ENCODE data around the gene RANGAP1. TPM values are rescaled to one million over a fixed set of nuclear protein-coding genes. Genes with fewer than 3 reads are reported as not detected.

Gene RANGAP1
- total and polyA plus RNA-seq, 2 of the 13 experiments (the other 11 are each of a cell fraction or from before 2014, with no cell fraction given): 51.8 to 83.9 TPM

DNA sequence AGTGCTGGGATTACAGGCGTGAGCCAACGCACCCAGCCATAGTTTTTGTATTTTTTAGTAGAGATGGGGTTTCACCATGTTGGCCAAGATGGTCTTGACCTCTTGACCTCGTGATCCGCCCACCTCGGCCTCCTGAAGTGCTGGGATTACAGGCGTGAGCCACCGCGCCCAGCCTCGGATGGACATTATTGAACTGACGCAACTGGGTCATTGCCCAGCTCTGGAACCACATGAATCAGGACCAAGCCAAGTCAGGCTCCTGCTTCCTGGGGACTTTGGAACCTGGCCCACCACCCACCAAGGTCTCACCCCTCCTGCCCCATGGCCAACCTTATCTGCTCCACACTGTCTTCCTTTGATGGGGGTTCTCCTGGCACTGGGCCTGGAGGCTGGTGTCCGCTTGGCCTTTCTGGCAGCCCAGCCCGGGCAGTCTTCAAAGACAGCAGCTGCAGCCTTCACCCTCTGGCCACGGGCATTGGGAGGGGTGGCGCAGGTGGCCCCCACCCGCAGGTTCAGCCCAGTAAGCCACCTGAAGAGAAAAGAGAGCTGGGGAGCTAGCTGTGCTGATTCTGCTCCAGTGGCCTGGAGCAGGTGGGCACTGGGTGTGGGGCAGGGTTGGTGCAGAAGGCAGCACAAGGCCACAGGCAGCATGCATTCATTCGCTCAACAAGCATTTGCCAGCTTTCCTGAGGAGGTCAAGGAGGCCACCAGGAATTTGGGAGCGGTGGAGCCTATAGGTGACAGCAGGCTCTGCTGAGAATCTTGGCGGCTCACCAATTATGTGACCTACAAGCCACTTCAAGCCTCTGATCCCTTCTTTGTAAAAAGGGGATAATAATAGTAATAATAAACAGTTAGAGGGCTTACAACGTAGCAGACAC is 50.9 kb downstream of the RANGAP1 start (continued):
- TF ChIP-seq, protein P1, sequence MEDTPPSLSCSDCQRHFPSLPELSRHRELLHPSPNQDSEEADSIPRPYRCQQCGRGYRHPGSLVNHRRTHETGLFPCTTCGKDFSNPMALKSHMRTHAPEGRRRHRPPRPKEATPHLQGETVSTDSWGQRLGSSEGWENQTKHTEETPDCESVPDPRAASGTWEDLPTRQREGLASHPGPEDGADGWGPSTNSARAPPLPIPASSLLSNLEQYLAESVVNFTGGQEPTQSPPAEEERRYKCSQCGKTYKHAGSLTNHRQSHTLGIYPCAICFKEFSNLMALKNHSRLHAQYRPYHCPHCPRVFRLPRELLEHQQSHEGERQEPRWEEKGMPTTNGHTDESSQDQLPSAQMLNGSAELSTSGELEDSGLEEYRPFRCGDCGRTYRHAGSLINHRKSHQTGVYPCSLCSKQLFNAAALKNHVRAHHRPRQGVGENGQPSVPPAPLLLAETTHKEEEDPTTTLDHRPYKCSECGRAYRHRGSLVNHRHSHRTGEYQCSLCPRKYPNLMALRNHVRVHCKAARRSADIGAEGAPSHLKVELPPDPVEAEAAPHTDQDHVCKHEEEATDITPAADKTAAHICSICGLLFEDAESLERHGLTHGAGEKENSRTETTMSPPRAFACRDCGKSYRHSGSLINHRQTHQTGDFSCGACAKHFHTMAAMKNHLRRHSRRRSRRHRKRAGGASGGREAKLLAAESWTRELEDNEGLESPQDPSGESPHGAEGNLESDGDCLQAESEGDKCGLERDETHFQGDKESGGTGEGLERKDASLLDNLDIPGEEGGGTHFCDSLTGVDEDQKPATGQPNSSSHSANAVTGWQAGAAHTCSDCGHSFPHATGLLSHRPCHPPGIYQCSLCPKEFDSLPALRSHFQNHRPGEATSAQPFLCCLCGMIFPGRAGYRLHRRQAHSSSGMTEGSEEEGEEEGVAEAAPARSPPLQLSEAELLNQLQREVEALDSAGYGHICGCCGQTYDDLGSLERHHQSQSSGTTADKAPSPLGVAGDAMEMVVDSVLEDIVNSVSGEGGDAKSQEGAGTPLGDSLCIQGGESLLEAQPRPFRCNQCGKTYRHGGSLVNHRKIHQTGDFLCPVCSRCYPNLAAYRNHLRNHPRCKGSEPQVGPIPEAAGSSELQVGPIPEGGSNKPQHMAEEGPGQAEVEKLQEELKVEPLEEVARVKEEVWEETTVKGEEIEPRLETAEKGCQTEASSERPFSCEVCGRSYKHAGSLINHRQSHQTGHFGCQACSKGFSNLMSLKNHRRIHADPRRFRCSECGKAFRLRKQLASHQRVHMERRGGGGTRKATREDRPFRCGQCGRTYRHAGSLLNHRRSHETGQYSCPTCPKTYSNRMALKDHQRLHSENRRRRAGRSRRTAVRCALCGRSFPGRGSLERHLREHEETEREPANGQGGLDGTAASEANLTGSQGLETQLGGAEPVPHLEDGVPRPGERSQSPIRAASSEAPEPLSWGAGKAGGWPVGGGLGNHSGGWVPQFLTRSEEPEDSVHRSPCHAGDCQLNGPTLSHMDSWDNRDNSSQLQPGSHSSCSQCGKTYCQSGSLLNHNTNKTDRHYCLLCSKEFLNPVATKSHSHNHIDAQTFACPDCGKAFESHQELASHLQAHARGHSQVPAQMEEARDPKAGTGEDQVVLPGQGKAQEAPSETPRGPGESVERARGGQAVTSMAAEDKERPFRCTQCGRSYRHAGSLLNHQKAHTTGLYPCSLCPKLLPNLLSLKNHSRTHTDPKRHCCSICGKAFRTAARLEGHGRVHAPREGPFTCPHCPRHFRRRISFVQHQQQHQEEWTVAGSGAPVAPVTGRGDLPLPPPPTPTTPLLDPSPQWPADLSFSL (CRISPR knock-in tag; IDR thresholded peaks at IDR 0.05): no peak
- TF ChIP-seq, protein P2, sequence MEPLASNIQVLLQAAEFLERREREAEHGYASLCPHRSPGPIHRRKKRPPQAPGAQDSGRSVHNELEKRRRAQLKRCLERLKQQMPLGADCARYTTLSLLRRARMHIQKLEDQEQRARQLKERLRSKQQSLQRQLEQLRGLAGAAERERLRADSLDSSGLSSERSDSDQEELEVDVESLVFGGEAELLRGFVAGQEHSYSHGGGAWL (CRISPR knock-in tag; IDR thresholded peaks at IDR 0.05): no peak
- TF ChIP-seq ZNF605 (CRISPR knock-in tag; IDR thresholded peaks at IDR 0.05) (peak; percentile 51; the same call in 1 of the 2 replicates), ZNF20 (CRISPR knock-in tag; IDR thresholded peaks at IDR 0.05) (no peak), ZNF138 (CRISPR knock-in tag; IDR thresholded peaks at IDR 0.05; ENCODE audit: low read depth) (no peak), WIZ (CRISPR knock-in tag; IDR thresholded peaks at IDR 0.05) (no peak), LCORL (IDR thresholded peaks at IDR 0.05) (no peak), LCORL (CRISPR knock-in tag; IDR thresholded peaks at IDR 0.05) (peak; percentile 62), ZNF556 (CRISPR knock-in tag; IDR thresholded peaks at IDR 0.05; ENCODE audit: borderline replicate concordance) (no peak; the same call in 1 of the 2 replicates)
- TF ChIP-seq, protein P3, sequence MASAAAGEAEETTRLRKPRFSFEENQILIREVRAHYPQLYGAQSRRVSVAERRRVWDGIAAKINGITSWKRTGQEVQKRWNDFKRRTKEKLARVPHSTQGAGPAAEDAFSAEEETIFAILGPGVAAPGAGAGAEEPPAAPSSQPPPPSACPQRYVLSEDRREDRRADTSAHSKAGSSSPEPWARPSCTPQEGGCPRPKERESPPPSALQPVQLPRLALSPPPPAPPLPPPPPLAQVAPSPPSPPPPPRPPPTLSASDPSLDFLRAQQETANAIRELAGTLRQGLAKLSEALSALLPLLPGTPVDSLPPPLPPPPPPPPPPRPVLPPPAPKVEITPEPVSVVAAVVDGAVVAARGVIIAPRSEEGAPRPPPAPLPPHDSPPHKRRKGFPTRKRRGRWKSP (CRISPR knock-in tag; IDR thresholded peaks at IDR 0.05): 0 out of 2 replicates have a peak, but pooled peaks have one; percentile 31
- TF ChIP-seq, protein P4, sequence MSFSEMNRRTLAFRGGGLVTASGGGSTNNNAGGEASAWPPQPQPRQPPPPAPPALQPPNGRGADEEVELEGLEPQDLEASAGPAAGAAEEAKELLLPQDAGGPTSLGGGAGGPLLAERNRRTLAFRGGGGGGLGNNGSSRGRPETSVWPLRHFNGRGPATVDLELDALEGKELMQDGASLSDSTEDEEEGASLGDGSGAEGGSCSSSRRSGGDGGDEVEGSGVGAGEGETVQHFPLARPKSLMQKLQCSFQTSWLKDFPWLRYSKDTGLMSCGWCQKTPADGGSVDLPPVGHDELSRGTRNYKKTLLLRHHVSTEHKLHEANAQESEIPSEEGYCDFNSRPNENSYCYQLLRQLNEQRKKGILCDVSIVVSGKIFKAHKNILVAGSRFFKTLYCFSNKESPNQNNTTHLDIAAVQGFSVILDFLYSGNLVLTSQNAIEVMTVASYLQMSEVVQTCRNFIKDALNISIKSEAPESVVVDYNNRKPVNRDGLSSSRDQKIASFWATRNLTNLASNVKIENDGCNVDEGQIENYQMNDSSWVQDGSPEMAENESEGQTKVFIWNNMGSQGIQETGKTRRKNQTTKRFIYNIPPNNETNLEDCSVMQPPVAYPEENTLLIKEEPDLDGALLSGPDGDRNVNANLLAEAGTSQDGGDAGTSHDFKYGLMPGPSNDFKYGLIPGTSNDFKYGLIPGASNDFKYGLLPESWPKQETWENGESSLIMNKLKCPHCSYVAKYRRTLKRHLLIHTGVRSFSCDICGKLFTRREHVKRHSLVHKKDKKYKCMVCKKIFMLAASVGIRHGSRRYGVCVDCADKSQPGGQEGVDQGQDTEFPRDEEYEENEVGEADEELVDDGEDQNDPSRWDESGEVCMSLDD (CRISPR knock-in tag; IDR thresholded peaks at IDR 0.05; ENCODE audit: borderline replicate concordance): 0 out of 2 replicates have a peak, but pooled peaks have one; percentile 39
- TF ChIP-seq, protein P5, sequence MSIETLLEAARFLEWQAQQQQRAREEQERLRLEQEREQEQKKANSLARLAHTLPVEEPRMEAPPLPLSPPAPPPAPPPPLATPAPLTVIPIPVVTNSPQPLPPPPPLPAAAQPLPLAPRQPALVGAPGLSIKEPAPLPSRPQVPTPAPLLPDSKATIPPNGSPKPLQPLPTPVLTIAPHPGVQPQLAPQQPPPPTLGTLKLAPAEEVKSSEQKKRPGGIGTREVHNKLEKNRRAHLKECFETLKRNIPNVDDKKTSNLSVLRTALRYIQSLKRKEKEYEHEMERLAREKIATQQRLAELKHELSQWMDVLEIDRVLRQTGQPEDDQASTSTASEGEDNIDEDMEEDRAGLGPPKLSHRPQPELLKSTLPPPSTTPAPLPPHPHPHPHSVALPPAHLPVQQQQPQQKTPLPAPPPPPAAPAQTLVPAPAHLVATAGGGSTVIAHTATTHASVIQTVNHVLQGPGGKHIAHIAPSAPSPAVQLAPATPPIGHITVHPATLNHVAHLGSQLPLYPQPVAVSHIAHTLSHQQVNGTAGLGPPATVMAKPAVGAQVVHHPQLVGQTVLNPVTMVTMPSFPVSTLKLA (IDR thresholded peaks at IDR 0.05): 0 out of 2 replicates have a peak, but pooled peaks have one; percentile 5
- TF ChIP-seq, protein P6, sequence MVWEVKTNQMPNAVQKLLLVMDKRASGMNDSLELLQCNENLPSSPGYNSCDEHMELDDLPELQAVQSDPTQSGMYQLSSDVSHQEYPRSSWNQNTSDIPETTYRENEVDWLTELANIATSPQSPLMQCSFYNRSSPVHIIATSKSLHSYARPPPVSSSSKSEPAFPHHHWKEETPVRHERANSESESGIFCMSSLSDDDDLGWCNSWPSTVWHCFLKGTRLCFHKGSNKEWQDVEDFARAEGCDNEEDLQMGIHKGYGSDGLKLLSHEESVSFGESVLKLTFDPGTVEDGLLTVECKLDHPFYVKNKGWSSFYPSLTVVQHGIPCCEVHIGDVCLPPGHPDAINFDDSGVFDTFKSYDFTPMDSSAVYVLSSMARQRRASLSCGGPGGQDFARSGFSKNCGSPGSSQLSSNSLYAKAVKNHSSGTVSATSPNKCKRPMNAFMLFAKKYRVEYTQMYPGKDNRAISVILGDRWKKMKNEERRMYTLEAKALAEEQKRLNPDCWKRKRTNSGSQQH (CRISPR knock-in tag; IDR thresholded peaks at IDR 0.05; ENCODE audit: low read depth): 0 out of 2 replicates have a peak, but pooled peaks have one; percentile 33
